HepG2 (cell line): Measurements from ENCODE around the gene ARHGAP5. TPM values are rescaled to one million over a fixed set of nuclear protein-coding genes. Genes with fewer than 3 reads are reported as not detected.

Source experiments
- ATM ChIP-seq: fragments of 450-650 bp; IDR thresholded peaks from 2 replicates; pipeline ENCODE4 v1.7.1; 2017; ENCODE audit warnings: mild to moderate bottlenecking, borderline replicate concordance
- DNMT1 ChIP-seq: sonication (generic); formaldehyde crosslinking; IDR thresholded peaks from 2 replicates; pipeline ENCODE4 v1.5.1; 2020; ENCODE audit warnings: mild to moderate bottlenecking, missing genetic modification reagents
- FOXP1 ChIP-seq, 2 experiments: fragments of 450-650 bp in 1 of 2; IDR thresholded peaks; 2 replicates each; pipeline ENCODE4 v1.6.1; 2017 to 2018; ENCODE audit warnings: antibody characterized with exemption in 1 of 2
- KDM1A ChIP-seq: IDR thresholded peaks from 2 replicates; pipeline ENCODE4 v1.6.1; 2016; ENCODE audit warnings: missing compliant biosample characterization
- MBD4 ChIP-seq: IDR thresholded peaks from 2 replicates; pipeline ENCODE4 v1.6.1; 2012; ENCODE audit warnings: low read length, inconsistent platforms, borderline replicate concordance
- POLR2A ChIP-seq, 2 experiments: IDR thresholded peaks; 2 replicates each; pipeline ENCODE4 v1.6.1; 2011; ENCODE audit warnings: low read depth in 2 of 2, low read length in 2 of 2, mild to moderate bottlenecking in 1 of 2, moderate library complexity in 1 of 2; ENCODE audit not compliant: insufficient read depth in 1 of 2
- RARG ChIP-seq: sonication (generic); formaldehyde crosslinking; IDR thresholded peaks from 2 replicates; pipeline ENCODE4 v1.4.0; 2020; ENCODE audit warnings: low read depth, mild to moderate bottlenecking, missing genetic modification reagents
- RFX3 ChIP-seq: IDR thresholded peaks from 2 replicates; pipeline ENCODE4 v1.6.1; 2016; ENCODE audit warnings: missing biosample characterization, missing genetic modification reagents
- ZEB1 ChIP-seq: IDR thresholded peaks from 2 replicates; pipeline ENCODE4 v1.6.1; 2012; ENCODE audit warnings: mild to moderate bottlenecking, low read depth, inconsistent platforms; ENCODE audit not compliant: insufficient replicate concordance
- ZNF143 ChIP-seq: sonication (generic); formaldehyde crosslinking; IDR thresholded peaks from 2 replicates; pipeline ENCODE4 v1.4.0; 2020; ENCODE audit warnings: missing genetic modification reagents
- ZNF432 ChIP-seq: sonication (generic); formaldehyde crosslinking; IDR thresholded peaks from 2 replicates; pipeline ENCODE4 v1.5.0; 2020; ENCODE audit warnings: missing genetic modification reagents, mild to moderate bottlenecking, borderline replicate concordance
- ZNF577 ChIP-seq: sonication (generic); formaldehyde crosslinking; IDR thresholded peaks from 2 replicates; pipeline ENCODE4 v1.4.0; 2020; ENCODE audit warnings: mild to moderate bottlenecking, low read depth, missing genetic modification reagents, borderline replicate concordance
- ZNF713 ChIP-seq: sonication (generic); formaldehyde crosslinking; IDR thresholded peaks from 2 replicates; pipeline ENCODE4 v1.4.0; 2020; ENCODE audit warnings: mild to moderate bottlenecking, missing genetic modification reagents
- ZSCAN30 ChIP-seq: sonication (generic); formaldehyde crosslinking; IDR thresholded peaks from 2 replicates; pipeline ENCODE4 v1.5.0; 2020; ENCODE audit warnings: mild to moderate bottlenecking, missing genetic modification reagents
- ZSCAN31 ChIP-seq: sonication (generic); formaldehyde crosslinking; IDR thresholded peaks from 2 replicates; pipeline ENCODE4 v1.5.0; 2020; ENCODE audit warnings: low read depth, mild to moderate bottlenecking, missing genetic modification reagents
- polyA plus RNA-seq, 8 experiments: library from polyadenylated mRNA; depleted of rRNA in 3 of 8; stranded (reverse) in 7 of 8; unstranded in 1 of 8; fragments of >200 nt; fragmentation: Illumina TruSeq in 4 of 8; extraction: Trizol in 4 of 8; gene quantifications; 2 replicates each; pipeline versions ENCODE4 v1.2.1 to v1.2.3, GENCODE V29; 2011 to 2016; ENCODE audit warnings: low read depth in 4 of 8, missing spikeins in 1 of 8, mixed read lengths in 1 of 8; ENCODE audit not compliant: insufficient read depth in 1 of 8
- total RNA-seq, 5 experiments: library from RNA; depleted of rRNA; stranded (reverse); fragments of >200 nt; fragmentation: Illumina TruSeq; extraction: Trizol; gene quantifications; 2 replicates each; pipeline ENCODE4 v1.2.3, GENCODE V29; 2016; ENCODE audit warnings: low read depth in 1 of 5
- TF ChIP-seq, protein P1 (sequence below): sonication (generic); formaldehyde crosslinking; IDR thresholded peaks from 2 replicates; pipeline ENCODE4 v1.8.0; 2022; ENCODE audit warnings: missing genetic modification reagents, mild to moderate bottlenecking, inconsistent platforms, borderline replicate concordance
- TF ChIP-seq, protein P2 (sequence below): sonication (generic); formaldehyde crosslinking; IDR thresholded peaks from 2 replicates; pipeline ENCODE4 v1.4.0; 2020; ENCODE audit warnings: missing genetic modification reagents, borderline replicate concordance
- TF ChIP-seq, protein P3 (sequence below): sonication (generic); formaldehyde crosslinking; IDR thresholded peaks from 2 replicates; pipeline ENCODE4 v1.4.0; 2020; ENCODE audit warnings: missing genetic modification reagents, mild to moderate bottlenecking, borderline replicate concordance
- TF ChIP-seq, protein P4 (sequence below): IDR thresholded peaks from 2 replicates; pipeline ENCODE4 v1.6.1; 2016
- TF ChIP-seq, protein P5 (sequence below): sonication (generic); formaldehyde crosslinking; IDR thresholded peaks from 2 replicates; pipeline ENCODE4 v1.5.0; 2020; ENCODE audit warnings: mild to moderate bottlenecking, low read depth, missing genetic modification reagents, borderline replicate concordance
- TF ChIP-seq, protein P6 (sequence below): IDR thresholded peaks from 2 replicates; pipeline ENCODE4 v1.6.1; 2016; ENCODE audit warnings: missing compliant biosample characterization, missing genetic modification reagents, borderline replicate concordance

Gene ARHGAP5
- total and polyA plus RNA-seq, 2 of the 13 experiments (the other 11 are each of a cell fraction or from before 2014, with no cell fraction given): 33.7 to 144 TPM

DNA sequence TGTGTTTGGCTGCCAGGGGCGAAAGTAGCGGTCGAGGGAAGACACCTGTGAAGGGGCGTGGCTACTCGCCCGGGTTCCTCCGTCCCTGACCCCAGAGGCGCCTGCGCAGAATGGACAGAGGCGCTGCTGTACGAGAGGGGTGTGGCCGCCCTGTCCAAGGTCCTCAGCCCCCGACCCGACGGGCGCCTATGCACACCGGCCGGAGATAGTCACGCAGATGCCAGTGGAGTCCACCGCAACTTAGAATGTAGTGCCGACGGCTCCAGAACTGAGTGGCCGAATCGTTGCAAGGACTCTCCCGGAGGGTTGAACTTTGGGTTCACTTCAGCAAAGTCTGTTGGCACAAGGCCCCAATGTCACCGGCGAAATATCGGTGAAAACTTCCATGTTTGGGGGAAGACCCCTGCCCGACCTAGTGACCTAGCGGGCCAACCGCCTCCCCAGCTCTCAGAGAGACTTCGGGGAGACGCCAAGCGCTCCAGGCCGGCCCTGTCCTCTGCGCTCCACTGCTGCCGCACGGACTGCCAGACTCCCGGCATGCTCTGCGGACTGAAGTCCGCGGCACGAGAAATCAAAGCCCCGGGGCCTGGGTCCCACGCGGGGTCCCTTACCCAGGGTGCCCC, 124.2 kb downstream of the ARHGAP5 start (continued):
- TF ChIP-seq DNMT1 (CRISPR knock-in tag): no peak; the same call in none of the 2 replicates
- no peak for TF ChIP-seq ZEB1
- no peak for TF ChIP-seq MBD4
- TF ChIP-seq, protein P1, sequence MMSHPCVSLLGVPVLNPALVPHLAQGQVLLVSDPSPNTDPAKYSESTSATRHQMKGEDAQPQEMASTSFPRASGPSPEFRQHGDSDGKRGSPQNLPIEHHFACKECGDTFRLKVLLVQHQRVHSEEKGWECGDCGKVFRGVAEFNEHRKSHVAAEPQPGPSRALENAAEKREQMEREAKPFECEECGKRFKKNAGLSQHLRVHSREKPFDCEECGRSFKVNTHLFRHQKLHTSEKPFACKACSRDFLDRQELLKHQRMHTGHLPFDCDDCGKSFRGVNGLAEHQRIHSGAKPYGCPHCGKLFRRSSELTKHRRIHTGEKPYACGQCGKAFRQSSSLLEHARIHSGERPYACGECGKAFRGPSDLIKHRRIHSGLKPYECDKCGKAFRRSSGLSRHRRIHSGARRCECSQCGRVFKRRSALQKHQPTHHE (CRISPR knock-in tag): peak; percentile 91
- no peak for TF ChIP-seq ZSCAN30 (CRISPR knock-in tag)
- TF ChIP-seq, protein P2, sequence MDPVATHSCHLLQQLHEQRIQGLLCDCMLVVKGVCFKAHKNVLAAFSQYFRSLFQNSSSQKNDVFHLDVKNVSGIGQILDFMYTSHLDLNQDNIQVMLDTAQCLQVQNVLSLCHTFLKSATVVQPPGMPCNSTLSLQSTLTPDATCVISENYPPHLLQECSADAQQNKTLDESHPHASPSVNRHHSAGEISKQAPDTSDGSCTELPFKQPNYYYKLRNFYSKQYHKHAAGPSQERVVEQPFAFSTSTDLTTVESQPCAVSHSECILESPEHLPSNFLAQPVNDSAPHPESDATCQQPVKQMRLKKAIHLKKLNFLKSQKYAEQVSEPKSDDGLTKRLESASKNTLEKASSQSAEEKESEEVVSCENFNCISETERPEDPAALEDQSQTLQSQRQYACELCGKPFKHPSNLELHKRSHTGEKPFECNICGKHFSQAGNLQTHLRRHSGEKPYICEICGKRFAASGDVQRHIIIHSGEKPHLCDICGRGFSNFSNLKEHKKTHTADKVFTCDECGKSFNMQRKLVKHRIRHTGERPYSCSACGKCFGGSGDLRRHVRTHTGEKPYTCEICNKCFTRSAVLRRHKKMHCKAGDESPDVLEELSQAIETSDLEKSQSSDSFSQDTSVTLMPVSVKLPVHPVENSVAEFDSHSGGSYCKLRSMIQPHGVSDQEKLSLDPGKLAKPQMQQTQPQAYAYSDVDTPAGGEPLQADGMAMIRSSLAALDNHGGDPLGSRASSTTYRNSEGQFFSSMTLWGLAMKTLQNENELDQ (CRISPR knock-in tag): peak; percentile 94; the same call in 1 of the 2 replicates
- TF ChIP-seq, protein P3, sequence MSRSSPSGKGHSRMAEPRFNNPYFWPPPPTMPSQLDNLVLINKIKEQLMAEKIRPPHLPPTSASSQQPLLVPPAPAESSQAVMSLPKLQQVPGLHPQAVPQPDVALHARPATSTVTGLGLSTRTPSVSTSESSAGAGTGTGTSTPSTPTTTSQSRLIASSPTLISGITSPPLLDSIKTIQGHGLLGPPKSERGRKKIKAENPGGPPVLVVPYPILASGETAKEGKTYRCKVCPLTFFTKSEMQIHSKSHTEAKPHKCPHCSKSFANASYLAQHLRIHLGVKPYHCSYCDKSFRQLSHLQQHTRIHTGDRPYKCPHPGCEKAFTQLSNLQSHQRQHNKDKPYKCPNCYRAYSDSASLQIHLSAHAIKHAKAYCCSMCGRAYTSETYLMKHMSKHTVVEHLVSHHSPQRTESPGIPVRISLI (CRISPR knock-in tag): peak; percentile 52; the same call in 1 of the 2 replicates
- no peak for TF ChIP-seq ZNF432
- peak; percentile 99 for TF ChIP-seq ZSCAN31 (CRISPR knock-in tag)
- peak; percentile 43; the same call in 1 of the 2 replicates for TF ChIP-seq RFX3 (CRISPR knock-in tag)
- TF ChIP-seq ZNF713 (CRISPR knock-in tag): peak; percentile 97; the same call in 1 of the 2 replicates
- peak in 1 of 2 experiments; percentile 98; a peak in 2 of 4 replicates for TF ChIP-seq POLR2A (IDR thresholded peaks at IDR 0.05; ENCODE audit: insufficient read depth in 1 of 2, low read depth in 2 of 2, low read length in 2 of 2)
- TF ChIP-seq KDM1A (CRISPR knock-in tag): peak; percentile 38
- TF ChIP-seq, protein P4, sequence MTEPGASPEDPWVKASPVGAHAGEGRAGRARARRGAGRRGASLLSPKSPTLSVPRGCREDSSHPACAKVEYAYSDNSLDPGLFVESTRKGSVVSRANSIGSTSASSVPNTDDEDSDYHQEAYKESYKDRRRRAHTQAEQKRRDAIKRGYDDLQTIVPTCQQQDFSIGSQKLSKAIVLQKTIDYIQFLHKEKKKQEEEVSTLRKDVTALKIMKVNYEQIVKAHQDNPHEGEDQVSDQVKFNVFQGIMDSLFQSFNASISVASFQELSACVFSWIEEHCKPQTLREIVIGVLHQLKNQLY (CRISPR knock-in tag): peak; percentile 74; the same call in 1 of the 2 replicates
- TF ChIP-seq FOXP1 (IDR thresholded peaks at IDR 0.05): no peak
- TF ChIP-seq FOXP1 (CRISPR knock-in tag; IDR thresholded peaks at IDR 0.05): peak; percentile 40
- TF ChIP-seq, protein P5, sequence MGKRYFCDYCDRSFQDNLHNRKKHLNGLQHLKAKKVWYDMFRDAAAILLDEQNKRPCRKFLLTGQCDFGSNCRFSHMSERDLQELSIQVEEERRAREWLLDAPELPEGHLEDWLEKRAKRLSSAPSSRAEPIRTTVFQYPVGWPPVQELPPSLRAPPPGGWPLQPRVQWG (CRISPR knock-in tag): no peak
- TF ChIP-seq, protein P6, sequence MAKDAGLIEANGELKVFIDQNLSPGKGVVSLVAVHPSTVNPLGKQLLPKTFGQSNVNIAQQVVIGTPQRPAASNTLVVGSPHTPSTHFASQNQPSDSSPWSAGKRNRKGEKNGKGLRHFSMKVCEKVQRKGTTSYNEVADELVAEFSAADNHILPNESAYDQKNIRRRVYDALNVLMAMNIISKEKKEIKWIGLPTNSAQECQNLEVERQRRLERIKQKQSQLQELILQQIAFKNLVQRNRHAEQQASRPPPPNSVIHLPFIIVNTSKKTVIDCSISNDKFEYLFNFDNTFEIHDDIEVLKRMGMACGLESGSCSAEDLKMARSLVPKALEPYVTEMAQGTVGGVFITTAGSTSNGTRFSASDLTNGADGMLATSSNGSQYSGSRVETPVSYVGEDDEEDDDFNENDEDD: peak; percentile 88
- peak; percentile 93 for TF ChIP-seq ZNF143 (CRISPR knock-in tag)
- peak; percentile 99 for TF ChIP-seq RARG (CRISPR knock-in tag)
- no peak for TF ChIP-seq ATM
- peak; percentile 94; the same call in 1 of the 2 replicates for TF ChIP-seq ZNF577 (CRISPR knock-in tag)
